H9 (cell line): ENCODE data around the gene SIGLEC9. TPM values are rescaled to one million over a fixed set of nuclear protein-coding genes. Genes with fewer than 3 reads are reported as not detected.

Experiments used
- DNase-seq: peaks from one replicate; pipeline ENCODE4 v3.0.0-alpha.2; 2017
- H2AFZ ChIP-seq: one replicate; pipeline ENCODE4 v1.6.1; 2013; ENCODE audit warnings: mild to moderate bottlenecking, low read length, control low read depth, moderate library complexity
- H2AK5ac ChIP-seq: 2 replicates; pipeline ENCODE4 v1.6.1; 2013; ENCODE audit warnings: low read length, control low read depth, mixed read lengths; ENCODE audit not compliant: insufficient read length
- H2BK120ac ChIP-seq: one replicate; pipeline ENCODE4 v1.6.1; 2013; ENCODE audit warnings: low read depth, mild to moderate bottlenecking, low read length, control low read depth, inconsistent platforms; ENCODE audit not compliant: poor library complexity, severe bottlenecking
- H2BK12ac ChIP-seq: 2 replicates; pipeline ENCODE4 v1.6.1; 2013; ENCODE audit warnings: low read length, control low read depth, mixed read lengths, low read depth; ENCODE audit not compliant: insufficient read length
- H2BK15ac ChIP-seq: 2 replicates; pipeline ENCODE4 v1.6.1; 2013; ENCODE audit warnings: low read depth, low read length, control low read depth
- H2BK20ac ChIP-seq: one replicate; pipeline ENCODE4 v1.6.1; 2013; ENCODE audit warnings: low read depth, mild to moderate bottlenecking, low read length, control low read depth, inconsistent platforms; ENCODE audit not compliant: poor library complexity, severe bottlenecking
- H2BK5ac ChIP-seq: 2 replicates; pipeline ENCODE4 v1.6.1; 2013; ENCODE audit warnings: low read length, control low read depth, mixed read lengths; ENCODE audit not compliant: insufficient read length
- H3K14ac ChIP-seq: 2 replicates; pipeline ENCODE4 v1.6.1; 2013; ENCODE audit warnings: low read length, control low read depth; ENCODE audit not compliant: insufficient read depth
- H3K18ac ChIP-seq: 2 replicates; pipeline ENCODE4 v1.6.1; 2013; ENCODE audit warnings: low read depth, mild to moderate bottlenecking, mixed read lengths, low read length, control low read depth; ENCODE audit not compliant: insufficient read length
- H3K23ac ChIP-seq: 2 replicates; pipeline ENCODE4 v1.6.1; 2013; ENCODE audit warnings: low read length, control low read depth, mixed read lengths, low read depth; ENCODE audit not compliant: insufficient read length
- H3K23me2 ChIP-seq: 2 replicates; pipeline ENCODE4 v1.6.1; 2013; ENCODE audit warnings: low read depth, mild to moderate bottlenecking, mixed read lengths, low read length, control low read depth; ENCODE audit not compliant: insufficient read length, poor library complexity, severe bottlenecking
- H3K27ac ChIP-seq: 2 replicates; pipeline ENCODE4 v1.5.1; 2013; ENCODE audit warnings: low read length, control low read depth, mixed read lengths, low read depth; ENCODE audit not compliant: insufficient read length
- H3K27me3 ChIP-seq: 2 replicates; pipeline ENCODE4 v1.6.1; 2013; ENCODE audit warnings: low read length, control low read depth, inconsistent platforms; ENCODE audit not compliant: insufficient read depth
- H3K4ac ChIP-seq: 2 replicates; pipeline ENCODE4 v1.6.1; 2013; ENCODE audit warnings: low read depth, mild to moderate bottlenecking, control low read depth, inconsistent platforms, low read length, moderate library complexity
- H3K4me1 ChIP-seq: 2 replicates; pipeline ENCODE4 v1.6.1; 2013; ENCODE audit warnings: low read length, control low read depth, inconsistent platforms; ENCODE audit not compliant: insufficient read depth
- H3K4me2 ChIP-seq: 2 replicates; pipeline ENCODE4 v1.6.1; 2013; ENCODE audit warnings: low read length, control low read depth, mixed read lengths; ENCODE audit not compliant: insufficient read length, insufficient read depth
- H3K56ac ChIP-seq: 2 replicates; pipeline ENCODE4 v1.6.1; 2013; ENCODE audit warnings: low read depth, mild to moderate bottlenecking, mixed read lengths, low read length, control low read depth; ENCODE audit not compliant: insufficient read length
- H3K79me1 ChIP-seq: 2 replicates; pipeline ENCODE4 v1.6.1; 2013; ENCODE audit warnings: low read depth, mild to moderate bottlenecking, moderate library complexity, low read length, control low read depth, inconsistent platforms; ENCODE audit not compliant: insufficient read depth, poor library complexity, severe bottlenecking
- H3K79me2 ChIP-seq: 2 replicates; pipeline ENCODE4 v1.6.1; 2013; ENCODE audit warnings: low read length, control low read depth, inconsistent platforms; ENCODE audit not compliant: insufficient read depth
- H3K9ac ChIP-seq: 2 replicates; pipeline ENCODE4 v1.6.1; 2013; ENCODE audit warnings: low read length, control low read depth, mixed read lengths; ENCODE audit not compliant: insufficient read length; ENCODE audit errors: extremely low read depth
- H3K9me3 ChIP-seq: one replicate; pipeline ENCODE4 v1.6.1; 2013; ENCODE audit warnings: low read depth, low read length, inconsistent platforms; ENCODE audit not compliant: control insufficient read depth
- H3T11ph ChIP-seq: one replicate; pipeline ENCODE4 v1.6.1; 2013; ENCODE audit warnings: mild to moderate bottlenecking, low read length, control low read depth, inconsistent platforms
- H4K20me1 ChIP-seq: one replicate; pipeline ENCODE4 v1.6.1; 2013; ENCODE audit not compliant: control insufficient read depth, insufficient read length, insufficient read depth
- H4K5ac ChIP-seq: 2 replicates; pipeline ENCODE4 v1.6.1; 2013; ENCODE audit warnings: low read depth, mild to moderate bottlenecking, mixed read lengths, low read length, control low read depth; ENCODE audit not compliant: insufficient read length
- H4K8ac ChIP-seq: replicated peaks from 2 replicates; pipeline ENCODE4 v1.6.1; 2013; ENCODE audit warnings: low read length, control low read depth, mixed read lengths, low read depth; ENCODE audit not compliant: insufficient read length
- H4K91ac ChIP-seq: 2 replicates; pipeline ENCODE4 v1.6.1; 2013; ENCODE audit warnings: low read depth, mild to moderate bottlenecking, moderate library complexity, mixed read lengths, low read length, control low read depth; ENCODE audit not compliant: insufficient read length
- H3K27ac Mint-ChIP-seq, 3 experiments: 2 replicates in 2 of 3; 3 replicates in 1 of 3; pipeline ENCODE4 v1.8.0; 2020 to 2021; ENCODE audit warnings: mixed read lengths in 3 of 3, mild to moderate bottlenecking in 1 of 3, moderate library complexity in 1 of 3
- H3K27me3 Mint-ChIP-seq: 2 replicates; pipeline ENCODE4 v1.8.0; 2021; ENCODE audit warnings: low read depth, mild to moderate bottlenecking, moderate library complexity, mixed read lengths
- H3K36me3 Mint-ChIP-seq, 3 experiments: 2 replicates in 2 of 3; 3 replicates in 1 of 3; pipeline ENCODE4 v1.8.0; 2020 to 2021; ENCODE audit warnings: low read depth in 3 of 3, mixed read lengths in 3 of 3; ENCODE audit not compliant: insufficient read depth in 1 of 3
- H3K4me1 Mint-ChIP-seq, 2 experiments: 2 replicates each; pipeline ENCODE4 v1.8.0; 2020; ENCODE audit warnings: mixed read lengths in 2 of 2
- H3K4me3 Mint-ChIP-seq, 2 experiments: 2 replicates in 1 of 2; 3 replicates in 1 of 2; pipeline ENCODE4 v1.8.0; 2020 to 2021; ENCODE audit warnings: mild to moderate bottlenecking in 2 of 2, mixed read lengths in 2 of 2, moderate library complexity in 1 of 2
- H3K9me3 Mint-ChIP-seq, 2 experiments: 2 replicates in 1 of 2; 3 replicates in 1 of 2; pipeline ENCODE4 v1.8.0; 2020; ENCODE audit warnings: mild to moderate bottlenecking in 2 of 2, mixed read lengths in 2 of 2, moderate library complexity in 1 of 2
- WGBS: extraction: QIAGEN DNeasy Blood & Tissue Kit; methylation state at CpG from one replicate; pipeline ENCODE4 v1.1.7; 2013; ENCODE audit warnings: missing lambda C conversion rate, low lambda C conversion rate, mixed read lengths; ENCODE audit not compliant: insufficient read length; ENCODE audit errors: extremely low coverage; 5-methylcytosine and 5-hydroxymethylcytosine counted together
- total RNA-seq: library from RNA; stranded (reverse); gene quantifications from 2 replicates; pipeline ENCODE4 v1.2.1, GENCODE V29; 2021
- TF ChIP-seq, protein P1 (sequence below): fragments of 200-600 bp; sonication (generic); conservative IDR thresholded peaks from 3 replicates; pipeline ENCODE4 v1.8.0; 2021; ENCODE audit warnings: antibody characterized with exemption, mild to moderate bottlenecking

The SIGLEC9 gene
- total RNA-seq, 1 experiment from 2014 or later = not detected

DNA sequence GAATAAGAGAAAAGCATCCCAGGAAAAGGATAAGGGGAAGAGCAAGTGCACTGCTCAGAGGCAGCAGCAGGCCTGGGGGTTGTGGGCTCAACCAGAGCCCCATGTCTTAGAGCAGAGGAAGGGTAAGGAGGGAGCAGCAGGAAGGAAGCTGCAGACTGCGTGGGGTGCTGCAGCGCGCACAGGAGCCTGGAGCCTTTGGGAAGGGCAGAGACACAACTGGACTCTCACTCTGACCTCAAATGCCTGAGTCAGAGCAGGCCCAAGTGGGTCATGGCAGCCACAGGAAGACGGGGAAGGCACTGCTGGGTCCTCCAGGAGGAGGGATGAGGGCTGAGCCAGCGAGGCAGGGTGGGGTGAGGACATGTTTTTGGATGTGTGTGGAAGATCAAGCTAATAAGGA lies 49.0 kb downstream of the SIGLEC9 start:
- no CpG with 5 or more reads among the region's 5 CpGs for WGBS
- TF ChIP-seq, protein P1, sequence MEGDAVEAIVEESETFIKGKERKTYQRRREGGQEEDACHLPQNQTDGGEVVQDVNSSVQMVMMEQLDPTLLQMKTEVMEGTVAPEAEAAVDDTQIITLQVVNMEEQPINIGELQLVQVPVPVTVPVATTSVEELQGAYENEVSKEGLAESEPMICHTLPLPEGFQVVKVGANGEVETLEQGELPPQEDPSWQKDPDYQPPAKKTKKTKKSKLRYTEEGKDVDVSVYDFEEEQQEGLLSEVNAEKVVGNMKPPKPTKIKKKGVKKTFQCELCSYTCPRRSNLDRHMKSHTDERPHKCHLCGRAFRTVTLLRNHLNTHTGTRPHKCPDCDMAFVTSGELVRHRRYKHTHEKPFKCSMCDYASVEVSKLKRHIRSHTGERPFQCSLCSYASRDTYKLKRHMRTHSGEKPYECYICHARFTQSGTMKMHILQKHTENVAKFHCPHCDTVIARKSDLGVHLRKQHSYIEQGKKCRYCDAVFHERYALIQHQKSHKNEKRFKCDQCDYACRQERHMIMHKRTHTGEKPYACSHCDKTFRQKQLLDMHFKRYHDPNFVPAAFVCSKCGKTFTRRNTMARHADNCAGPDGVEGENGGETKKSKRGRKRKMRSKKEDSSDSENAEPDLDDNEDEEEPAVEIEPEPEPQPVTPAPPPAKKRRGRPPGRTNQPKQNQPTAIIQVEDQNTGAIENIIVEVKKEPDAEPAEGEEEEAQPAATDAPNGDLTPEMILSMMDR = no peak

More for the DNA sequence above, 49.0 kb downstream of the SIGLEC9 start:
- H3K23ac ChIP-seq = no peak overlapping the region
- no peak overlapping the region for H2BK20ac ChIP-seq
- Mint-ChIP-seq H3K4me3 (no peak overlapping the region), H3K36me3 (no peaks in the 10 kb centered on the region), H3K27ac (no peak overlapping the region), H3K9me3 (peaks cover 4 to 11% of the 10 kb centered on the region in 2 experiments), H3K27me3 (peaks cover 27% of the 10 kb centered on the region), H3K4me1 (no peaks in the 10 kb centered on the region)
- H3K14ac ChIP-seq = no peak overlapping the region; the same call in 1 of the 2 replicates
- no peak for DNase-seq
- no peak overlapping the region for H3K4me2 ChIP-seq
- no peak overlapping the region for H2AFZ ChIP-seq
- no peaks in the 10 kb centered on the region for H3K79me1 ChIP-seq
- H4K5ac ChIP-seq = no peak overlapping the region
- H3T11ph ChIP-seq = no peak overlapping the region
- no peak overlapping the region for H2BK12ac ChIP-seq
- no peak overlapping the region for H4K91ac ChIP-seq
- no peak overlapping the region for H2BK15ac ChIP-seq
- H3K9me3 ChIP-seq = no peaks in the 10 kb centered on the region
- no peak overlapping the region for H2AK5ac ChIP-seq
- H3K56ac ChIP-seq = no peak overlapping the region
- no peak overlapping the region for H4K8ac ChIP-seq
- no peaks in the 10 kb centered on the region for H3K79me2 ChIP-seq
- no peaks in the 10 kb centered on the region for H4K20me1 ChIP-seq
- H3K18ac ChIP-seq = no peak overlapping the region
- H3K4me1 ChIP-seq = no peaks in the 10 kb centered on the region
- H3K9ac ChIP-seq = no peak overlapping the region
- no peak overlapping the region for H2BK5ac ChIP-seq
- H2BK120ac ChIP-seq = no peak overlapping the region
- no peak overlapping the region for H3K4ac ChIP-seq
- H3K27me3 ChIP-seq = no peaks in the 10 kb centered on the region
- H3K23me2 ChIP-seq = no peaks in the 10 kb centered on the region
- no peak overlapping the region for H3K27ac ChIP-seq
